ENCODE data around the gene PGLYRP4. TPM values are rescaled to one million over a fixed set of nuclear protein-coding genes. Genes with fewer than 3 reads are reported as not detected.

The PGLYRP4 gene
- total and polyA plus RNA-seq, 4 donors: not detected

GRCh38 chr1:153352523-153352922 is 3.9 kb upstream of the PGLYRP4 start:
- TF ChIP-seq SP1 (IDR thresholded peaks at IDR 0.05) (no peak), RXRA (IDR thresholded peaks at IDR 0.05) (peak; percentile 74 to 77), NR2F2 (IDR thresholded peaks at IDR 0.05) (no peak), RAD21 (IDR thresholded peaks at IDR 0.05) (peak; percentile 92 to 93), HNF4G (IDR thresholded peaks at IDR 0.05) (no peak)
- TF ChIP-seq, protein P1, sequence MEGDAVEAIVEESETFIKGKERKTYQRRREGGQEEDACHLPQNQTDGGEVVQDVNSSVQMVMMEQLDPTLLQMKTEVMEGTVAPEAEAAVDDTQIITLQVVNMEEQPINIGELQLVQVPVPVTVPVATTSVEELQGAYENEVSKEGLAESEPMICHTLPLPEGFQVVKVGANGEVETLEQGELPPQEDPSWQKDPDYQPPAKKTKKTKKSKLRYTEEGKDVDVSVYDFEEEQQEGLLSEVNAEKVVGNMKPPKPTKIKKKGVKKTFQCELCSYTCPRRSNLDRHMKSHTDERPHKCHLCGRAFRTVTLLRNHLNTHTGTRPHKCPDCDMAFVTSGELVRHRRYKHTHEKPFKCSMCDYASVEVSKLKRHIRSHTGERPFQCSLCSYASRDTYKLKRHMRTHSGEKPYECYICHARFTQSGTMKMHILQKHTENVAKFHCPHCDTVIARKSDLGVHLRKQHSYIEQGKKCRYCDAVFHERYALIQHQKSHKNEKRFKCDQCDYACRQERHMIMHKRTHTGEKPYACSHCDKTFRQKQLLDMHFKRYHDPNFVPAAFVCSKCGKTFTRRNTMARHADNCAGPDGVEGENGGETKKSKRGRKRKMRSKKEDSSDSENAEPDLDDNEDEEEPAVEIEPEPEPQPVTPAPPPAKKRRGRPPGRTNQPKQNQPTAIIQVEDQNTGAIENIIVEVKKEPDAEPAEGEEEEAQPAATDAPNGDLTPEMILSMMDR (IDR thresholded peaks at IDR 0.05; ENCODE audit: low read depth, low read length, missing input control): peak; percentile 97
- Histone ChIP-seq H3K4me3 (ENCODE audit: low read depth in 1 of 3, low read length in 3 of 3) (no peak overlapping the region), H3K4me1 (ENCODE audit: control insufficient read depth in 4 of 4, insufficient read depth in 4 of 4, low read length in 3 of 4) (peaks cover 0 to 5% (median under 1%) of the 10 kb centered on the region in 4 donors), H3K9me3 (ENCODE audit: control insufficient read depth in 4 of 4, low read length in 3 of 4) (no peaks in the 10 kb centered on the region), H3K27ac (ENCODE audit: low read depth in 1 of 2, low read length in 2 of 2) (no peak overlapping the region), H3K9ac (ENCODE audit: low read depth in 1 of 2, low read length in 2 of 2) (no peak overlapping the region), H3K27me3 (ENCODE audit: control insufficient read depth in 4 of 4, insufficient read depth in 4 of 4, low read length in 3 of 4) (peaks cover 0 to 12% (median 2%) of the 10 kb centered on the region in 4 donors), H3K36me3 (ENCODE audit: control insufficient read depth in 4 of 4, insufficient read depth in 3 of 4, low read depth in 1 of 4, low read length in 3 of 4) (no peaks in the 10 kb centered on the region)
- peak; percentile 55 for DNase-seq (ENCODE audit: low spot score)
- 1% methylated on average over 4 of the region's 4 CpGs for WGBS

- Histone ChIP-seq H3K9ac (ENCODE audit: low read depth in 1 of 2, low read length in 2 of 2) (no peak overlapping the region), H3K27me3 (ENCODE audit: control insufficient read depth in 4 of 4, insufficient read depth in 4 of 4, low read length in 3 of 4) (peaks cover 0 to 12% (median 2%) of the 10 kb centered on the region in 4 donors), H3K4me1 (ENCODE audit: control insufficient read depth in 4 of 4, insufficient read depth in 4 of 4, low read length in 3 of 4) (no peaks in the 10 kb centered on the region), H3K4me3 (ENCODE audit: low read depth in 1 of 3, low read length in 3 of 3) (no peak overlapping the region), H3K9me3 (ENCODE audit: control insufficient read depth in 4 of 4, low read length in 3 of 4) (no peaks in the 10 kb centered on the region), H3K36me3 (ENCODE audit: control insufficient read depth in 4 of 4, insufficient read depth in 3 of 4, low read depth in 1 of 4, low read length in 3 of 4) (no peaks in the 10 kb centered on the region), H3K27ac (ENCODE audit: low read depth in 1 of 2, low read length in 2 of 2) (no peak overlapping the region)
- 18% methylated on average over 1 of the region's 1 CpG for WGBS
- TF ChIP-seq TAF1 (conservative IDR thresholded peaks at IDR 0.05) (no peak), HNF4G (IDR thresholded peaks at IDR 0.05) (no peak), HNF4A (conservative IDR thresholded peaks at IDR 0.05) (no peak), EGR1 (IDR thresholded peaks at IDR 0.05; ENCODE audit: low read depth in 2 of 2) (no peak), SP1 (IDR thresholded peaks at IDR 0.05) (no peak), REST (IDR thresholded peaks at IDR 0.05) (no peak)
- TF ChIP-seq, protein P2, sequence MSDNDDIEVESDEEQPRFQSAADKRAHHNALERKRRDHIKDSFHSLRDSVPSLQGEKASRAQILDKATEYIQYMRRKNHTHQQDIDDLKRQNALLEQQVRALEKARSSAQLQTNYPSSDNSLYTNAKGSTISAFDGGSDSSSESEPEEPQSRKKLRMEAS (IDR thresholded peaks at IDR 0.05): no peak
- peak; percentile 17 for DNase-seq (ENCODE audit: low spot score)
Observed at GRCh38 chr1:153350321-153350957, 1.8 kb upstream of the PGLYRP4 start.

Data from liver (tissue), 9 donors.